Inflammatory macrophage treated with lipopolysaccharide for 4 hours (primary cell): Measurements from ENCODE around the gene SPTBN4.

Experiments used
- DNase-seq: peaks from one replicate; pipeline ENCODE4 v3.0.0-alpha.2; 2020

SPTBN4 gene

DNA sequence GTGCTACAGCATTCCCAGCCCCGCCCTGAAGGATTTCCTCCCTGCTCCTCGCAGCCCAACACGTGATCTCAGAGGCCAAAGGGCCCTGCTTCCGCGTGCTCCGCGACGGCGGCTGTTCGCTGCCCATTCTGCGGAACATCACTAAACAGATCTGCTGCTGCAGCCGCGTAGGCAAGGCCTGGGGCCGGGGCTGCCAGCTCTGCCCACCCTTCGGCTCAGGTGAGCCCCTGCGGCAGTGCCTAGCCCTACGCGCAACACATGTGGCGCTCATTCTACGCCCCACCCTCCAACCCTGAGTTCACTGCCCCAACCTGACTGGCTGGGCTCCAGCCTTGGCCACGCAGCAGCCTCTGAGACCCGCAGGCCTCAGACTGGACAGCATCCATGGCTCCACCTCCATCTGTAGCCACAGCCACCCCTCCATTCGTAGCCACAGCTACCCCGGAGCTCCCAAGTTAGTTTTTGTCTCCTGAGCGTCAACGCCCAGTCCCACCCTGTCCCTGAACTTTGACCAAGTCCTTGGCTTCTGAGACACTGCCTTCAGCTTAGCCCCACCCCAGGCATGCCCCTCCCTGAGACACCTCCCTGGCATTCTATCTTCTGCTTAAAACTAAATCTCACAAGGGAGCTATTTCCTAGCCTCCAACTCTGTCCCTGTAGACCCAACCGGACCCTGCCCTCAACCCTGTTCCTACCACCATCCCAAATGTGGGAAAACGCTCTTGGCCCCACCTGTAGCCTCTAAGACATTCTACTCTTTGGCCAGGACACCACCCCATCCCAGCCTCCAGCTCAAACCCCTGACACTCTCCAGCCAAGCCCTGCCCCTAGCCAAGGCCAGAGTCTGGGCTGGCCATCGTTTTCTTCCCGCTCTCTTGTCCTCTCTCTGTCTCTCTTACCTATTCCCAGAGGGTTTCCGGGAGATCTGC lies 140.8 kb downstream of the SPTBN4 start:
- DNase-seq, result no peak

GRCh38 chr19:40608240-40608621 lies 141.4 kb downstream of the SPTBN4 start:
- no peak for DNase-seq

- DNase-seq, result no peak
Measured at GRCh38 chr19:40608957-40609356, 142.2 kb downstream of the SPTBN4 start.

GRCh38 chr19:40609561-40610395 lies 143.0 kb downstream of the SPTBN4 start:
- DNase-seq, result peak; percentile 96

- DNase-seq, result no peak
Measured at GRCh38 chr19:40610396-40611064, 143.7 kb downstream of the SPTBN4 start.

DNA sequence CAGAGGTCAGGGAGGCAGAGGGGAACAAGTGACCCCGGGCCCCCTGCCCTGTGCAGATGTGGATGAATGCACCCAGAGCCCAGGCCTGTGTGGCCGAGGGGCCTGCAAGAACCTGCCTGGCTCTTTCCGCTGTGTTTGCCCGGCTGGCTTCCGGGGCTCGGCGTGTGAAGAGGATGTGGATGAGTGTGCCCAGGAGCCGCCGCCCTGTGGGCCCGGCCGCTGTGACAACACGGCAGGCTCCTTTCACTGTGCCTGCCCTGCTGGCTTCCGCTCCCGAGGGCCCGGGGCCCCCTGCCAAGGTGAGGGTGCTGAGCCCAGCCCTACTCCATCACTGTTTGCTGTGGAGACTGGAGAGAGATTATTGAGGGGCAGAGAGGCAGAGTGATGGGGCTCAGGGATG lies 144.3 kb downstream of the SPTBN4 start:
- no peak for DNase-seq

DNA sequence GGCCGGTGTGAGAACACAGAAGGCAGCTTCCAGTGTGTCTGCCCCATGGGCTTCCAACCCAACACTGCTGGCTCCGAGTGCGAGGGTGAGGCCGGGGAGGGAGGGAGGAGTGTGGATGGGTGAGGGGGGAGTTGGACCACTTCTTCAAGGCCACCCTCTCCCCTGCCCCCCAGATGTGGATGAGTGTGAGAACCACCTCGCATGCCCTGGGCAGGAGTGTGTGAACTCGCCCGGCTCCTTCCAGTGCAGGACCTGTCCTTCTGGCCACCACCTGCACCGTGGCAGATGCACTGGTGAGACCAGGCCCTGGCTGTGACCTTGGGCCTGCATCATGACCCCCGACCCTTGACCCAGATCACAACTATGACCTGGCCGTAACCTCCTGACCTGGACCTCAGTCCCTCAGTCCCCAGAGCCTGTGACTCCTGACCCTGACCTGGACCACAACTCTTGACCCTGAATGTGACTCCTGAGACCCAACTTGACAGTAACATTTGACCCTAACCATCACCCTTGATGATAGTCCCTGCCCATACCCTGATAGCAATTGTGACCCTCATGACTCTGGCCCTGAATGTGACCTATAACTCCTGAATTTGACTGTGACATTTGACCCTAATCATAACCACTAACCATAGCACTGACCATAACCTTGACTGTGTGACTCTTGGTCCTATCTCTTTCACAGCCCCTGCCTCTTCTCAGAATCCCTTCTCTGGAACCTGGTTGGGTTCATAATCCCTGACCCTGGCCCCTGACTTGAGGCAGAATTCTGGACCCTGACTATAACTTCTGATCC lies 145.3 kb downstream of the SPTBN4 start:
- DNase-seq, result no peak

DNA sequence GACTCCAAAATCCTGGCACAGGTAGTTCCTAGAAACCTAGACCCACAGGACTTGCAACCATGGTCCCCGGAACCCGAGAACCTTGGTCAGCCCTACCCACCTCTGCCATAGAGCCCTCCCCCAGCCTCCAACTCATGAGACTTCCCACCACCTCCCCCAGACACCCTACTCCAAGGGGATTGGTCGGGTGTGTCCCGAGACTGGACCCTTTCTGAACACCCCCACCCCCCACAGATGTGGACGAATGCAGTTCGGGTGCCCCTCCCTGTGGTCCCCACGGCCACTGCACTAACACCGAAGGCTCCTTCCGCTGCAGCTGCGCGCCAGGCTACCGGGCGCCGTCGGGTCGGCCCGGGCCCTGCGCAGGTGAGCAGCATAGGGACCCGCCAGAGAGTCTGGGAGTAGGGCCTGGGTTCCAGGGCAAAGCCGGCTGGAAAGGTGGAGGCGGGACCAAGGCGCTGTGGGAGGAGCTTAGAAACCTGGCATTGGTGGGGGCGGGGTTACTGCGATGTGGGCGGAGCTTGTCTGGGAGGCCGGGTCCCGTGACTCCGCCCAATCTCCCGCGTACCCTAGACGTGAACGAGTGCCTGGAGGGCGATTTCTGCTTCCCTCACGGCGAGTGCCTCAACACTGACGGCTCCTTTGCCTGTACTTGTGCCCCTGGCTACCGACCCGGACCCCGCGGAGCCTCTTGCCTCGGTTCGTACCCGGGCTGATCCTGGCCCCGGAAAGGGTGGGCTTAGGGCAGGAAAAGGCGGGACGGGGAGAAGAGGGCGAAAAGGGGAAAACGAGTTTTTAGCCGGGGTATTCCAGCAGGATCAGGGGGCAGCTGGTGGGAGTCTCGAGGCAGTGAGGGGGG lies 146.3 kb downstream of the SPTBN4 start:
- DNase-seq, result peak; percentile 59

GRCh38 chr19:40613690-40614621 lies 147.2 kb downstream of the SPTBN4 start:
- DNase-seq, result peak; percentile 70

DNA sequence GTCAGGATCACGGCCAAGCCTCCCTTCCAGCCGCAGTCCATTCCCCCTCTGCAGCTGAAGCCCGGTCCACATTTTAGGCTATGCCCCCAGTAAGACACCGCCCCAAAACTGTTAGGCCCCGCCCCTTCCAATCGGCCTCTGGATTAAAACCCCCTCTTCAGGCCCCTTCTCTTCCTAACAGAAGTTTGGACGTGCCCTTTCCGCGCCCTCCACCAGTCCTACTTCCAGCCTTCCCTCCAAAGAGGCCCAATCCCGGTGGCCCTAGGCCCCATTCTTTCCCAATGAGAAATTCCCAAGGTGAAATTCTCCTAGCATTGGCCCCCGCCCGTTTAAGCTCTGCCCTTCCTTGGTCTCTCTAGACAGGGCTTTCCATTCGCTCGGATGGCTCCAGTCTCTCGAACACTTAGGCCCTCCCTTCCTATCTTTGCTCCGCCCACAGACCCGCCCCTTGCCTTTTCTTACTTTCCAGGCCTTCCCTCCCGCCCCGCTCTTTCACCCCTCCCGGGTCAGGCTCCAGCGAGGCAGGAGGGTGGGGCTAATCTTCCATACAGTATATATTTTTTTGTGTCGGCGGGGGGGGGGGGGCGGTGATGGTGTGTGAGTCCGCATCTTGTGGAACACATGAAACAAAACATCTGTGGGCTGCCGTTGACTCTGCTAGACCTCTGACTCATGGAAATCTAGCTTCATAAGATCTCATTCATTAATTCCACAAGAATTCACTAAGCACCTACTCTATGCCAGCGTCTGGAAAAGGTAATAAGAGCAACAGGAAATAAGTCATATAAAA lies 148.0 kb downstream of the SPTBN4 start:
- DNase-seq, result peak; percentile 64

DNA sequence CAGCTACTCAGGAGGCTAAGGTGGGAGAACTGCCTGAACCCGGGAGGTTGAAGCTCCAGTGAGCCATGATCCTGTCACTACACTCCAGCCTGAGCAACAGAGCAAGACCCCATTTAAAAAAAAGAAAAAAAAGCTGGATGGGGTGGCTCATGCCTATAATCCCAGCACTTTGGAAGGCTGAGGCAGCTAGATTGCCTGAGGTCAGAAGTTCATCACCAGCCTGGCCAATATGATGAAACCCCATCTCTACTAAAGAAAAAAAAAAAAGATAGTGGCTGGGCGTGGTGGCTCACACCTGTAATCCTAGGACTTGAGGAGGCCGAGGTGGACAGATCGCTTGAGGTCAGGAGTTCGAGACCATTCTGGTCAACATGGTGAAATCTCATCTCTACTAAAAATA lies 149.4 kb downstream of the SPTBN4 start:
- DNase-seq, result no peak

DNA sequence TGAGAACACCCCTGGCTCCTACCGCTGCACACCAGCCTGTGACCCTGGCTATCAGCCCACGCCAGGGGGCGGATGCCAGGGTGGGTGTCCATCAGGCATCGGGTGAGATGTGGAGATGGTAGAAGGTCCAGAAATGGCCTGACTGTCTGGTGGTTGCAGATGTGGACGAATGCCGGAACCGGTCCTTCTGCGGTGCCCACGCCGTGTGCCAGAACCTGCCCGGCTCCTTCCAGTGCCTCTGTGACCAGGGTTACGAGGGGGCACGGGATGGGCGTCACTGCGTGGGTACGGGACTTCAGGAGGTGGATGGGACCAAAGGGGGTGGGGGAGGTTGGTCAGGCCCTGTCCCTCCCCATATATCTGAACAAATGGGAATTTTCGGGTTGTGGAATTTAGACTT lies 150.1 kb downstream of the SPTBN4 start:
- no peak for DNase-seq

DNA sequence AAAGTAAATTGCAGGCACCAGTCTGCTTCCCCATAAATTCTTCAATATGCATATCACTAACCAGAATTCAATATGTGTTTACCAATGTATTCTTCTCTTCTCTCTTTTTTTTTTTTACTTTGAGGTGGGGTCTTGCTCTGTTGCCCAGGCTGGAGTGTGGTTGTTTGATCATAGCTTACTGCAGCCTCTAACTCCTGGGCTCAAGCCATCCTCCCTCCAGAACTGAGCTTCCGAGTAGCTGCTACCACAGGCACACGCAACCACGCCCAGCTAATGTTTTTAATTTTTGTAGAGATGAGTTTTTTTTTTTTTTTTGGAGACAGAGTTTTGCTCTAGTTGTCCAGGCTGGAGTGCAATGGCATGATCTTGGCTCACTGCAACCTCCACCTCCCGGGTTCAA lies 151.2 kb downstream of the SPTBN4 start:
- DNase-seq, result no peak

- DNase-seq, result no peak
Measured at GRCh38 chr19:40619333-40620160, 152.7 kb downstream of the SPTBN4 start.

GRCh38 chr19:40620161-40620485 lies 153.3 kb downstream of the SPTBN4 start:
- no peak for DNase-seq

- DNase-seq, result no peak
Measured at GRCh38 chr19:40621283-40621682, 154.5 kb downstream of the SPTBN4 start.

GRCh38 chr19:40621966-40622772 lies 155.4 kb downstream of the SPTBN4 start:
- no peak for DNase-seq

DNA sequence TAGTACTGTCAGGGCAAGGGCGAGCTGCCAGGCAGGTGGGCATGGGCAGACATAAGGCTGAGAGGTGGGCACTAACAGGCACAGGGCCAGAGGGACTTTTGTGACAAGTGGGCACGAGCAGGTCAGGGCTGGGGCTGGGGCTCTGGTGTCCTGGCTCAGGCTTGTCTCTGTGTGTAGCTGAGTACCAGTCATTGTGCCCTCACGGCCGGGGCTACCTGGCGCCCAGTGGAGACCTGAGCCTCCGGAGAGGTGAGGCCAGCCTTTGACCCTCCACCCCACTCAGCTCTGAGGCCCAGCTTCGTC lies 155.9 kb downstream of the SPTBN4 start:
- DNase-seq, result no peak
